KMS-11 (cell line): ENCODE data around the gene SNX10.
A peak's percentile ranks its signal among the peaks of the same experiment; 100 is the strongest.

Source experiments
- H2AFZ ChIP-seq: fragments of 200-600 bp; sonication (generic); 2 replicates; pipeline ENCODE4 v1.6.1; 2016; ENCODE audit warnings: antibody characterized with exemption, mixed run types, low read depth
- H3K27ac ChIP-seq: fragments of 200-600 bp; sonication (generic); 2 replicates; pipeline ENCODE4 v1.6.1; 2016; ENCODE audit warnings: mild to moderate bottlenecking, mixed run types
- H3K27me3 ChIP-seq: fragments of 200-600 bp; sonication (generic); 2 replicates; pipeline ENCODE4 v1.6.1; 2017; ENCODE audit warnings: mild to moderate bottlenecking, low read depth, mixed run types, moderate library complexity; ENCODE audit not compliant: insufficient read depth
- H3K36me3 ChIP-seq: fragments of 200-600 bp; sonication (generic); 2 replicates; pipeline ENCODE4 v1.6.1; 2017; ENCODE audit warnings: mild to moderate bottlenecking, mixed run types; ENCODE audit not compliant: insufficient read depth
- H3K4me1 ChIP-seq: fragments of 200-600 bp; sonication (generic); 2 replicates; pipeline ENCODE4 v1.6.1; 2016; ENCODE audit warnings: mild to moderate bottlenecking, low read depth, mixed run types; ENCODE audit not compliant: poor library complexity, severe bottlenecking
- H3K4me2 ChIP-seq: fragments of 200-600 bp; sonication (generic); 2 replicates; pipeline ENCODE4 v1.7.0; 2016; ENCODE audit warnings: mild to moderate bottlenecking, mixed run types
- H3K4me3 ChIP-seq: fragments of 200-600 bp; sonication (generic); IDR thresholded peaks from 2 replicates; pipeline ENCODE4 v1.6.1; 2017; ENCODE audit warnings: low read depth, low read length, mixed read lengths; ENCODE audit not compliant: insufficient read depth
- H3K79me2 ChIP-seq: fragments of 200-600 bp; sonication (generic); 2 replicates; pipeline ENCODE4 v1.6.1; 2016; ENCODE audit warnings: low read depth, mixed run types; ENCODE audit not compliant: insufficient read depth
- H3K9ac ChIP-seq: fragments of 200-600 bp; sonication (generic); 2 replicates; pipeline ENCODE4 v1.6.1; 2016; ENCODE audit warnings: mild to moderate bottlenecking, mixed run types
- H4K20me1 ChIP-seq: fragments of 200-600 bp; sonication (generic); 2 replicates; pipeline ENCODE4 v1.6.1; 2016; ENCODE audit warnings: mild to moderate bottlenecking, mixed run types; ENCODE audit not compliant: insufficient read depth
- CTCF ChIP-seq: fragments of 200-600 bp; sonication (generic); conservative IDR thresholded peaks from 2 replicates; pipeline ENCODE4 v1.6.1; 2017; ENCODE audit warnings: low read depth, mild to moderate bottlenecking, antibody characterized with exemption, low read length, moderate library complexity, mixed read lengths

The SNX10 gene

GRCh38 chr7:26375726-26376174, 84.1 kb downstream of the SNX10 start:
- Histone ChIP-seq H4K20me1 (no peaks in the 10 kb centered on the region), H3K27ac (no peak overlapping the region), H3K4me1 (peaks cover 13% of the 10 kb centered on the region), H3K27me3 (peaks cover 14% of the 10 kb centered on the region; the same call in 1 of the 2 replicates), H2AFZ (peak overlapping the region; percentile 91), H3K9ac (peak overlapping the region; percentile 58; the same call in 1 of the 2 replicates), H3K4me2 (peak overlapping the region; percentile 94), H3K79me2 (no peaks in the 10 kb centered on the region), H3K36me3 (no peaks in the 10 kb centered on the region), H3K4me3 (no peak overlapping the region)
- no peak for TF ChIP-seq CTCF

- Histone ChIP-seq H3K4me3 (no peak overlapping the region), H3K27me3 (peaks cover 14% of the 10 kb centered on the region; the same call in 1 of the 2 replicates), H2AFZ (peak overlapping the region; percentile 91), H4K20me1 (no peaks in the 10 kb centered on the region), H3K27ac (no peak overlapping the region), H3K36me3 (no peaks in the 10 kb centered on the region), H3K9ac (peak overlapping the region; percentile 58), H3K4me2 (peak overlapping the region; percentile 94), H3K79me2 (no peaks in the 10 kb centered on the region), H3K4me1 (peaks cover 13% of the 10 kb centered on the region)
- TF ChIP-seq CTCF, result no peak
Observed at GRCh38 chr7:26376175-26376917, 84.7 kb downstream of the SNX10 start.

GRCh38 chr7:26378016-26378415, 86.4 kb downstream of the SNX10 start:
- H4K20me1 ChIP-seq, result no peaks in the 10 kb centered on the region

GRCh38 chr7:26379711-26380110, 88.0 kb downstream of the SNX10 start:
- no peak overlapping the region for H3K4me2 ChIP-seq
- no peaks in the 10 kb centered on the region for H3K79me2 ChIP-seq
- no peak for TF ChIP-seq CTCF
- peaks cover 13% of the 10 kb centered on the region for H3K4me1 ChIP-seq
- H3K27me3 ChIP-seq, result peaks cover 14% of the 10 kb centered on the region; the same call in 1 of the 2 replicates
- H4K20me1 ChIP-seq, result no peaks in the 10 kb centered on the region
- H3K4me3 ChIP-seq, result no peak overlapping the region
- H3K27ac ChIP-seq, result no peak overlapping the region
- no peaks in the 10 kb centered on the region for H3K36me3 ChIP-seq
- no peak overlapping the region for H3K9ac ChIP-seq
- no peak overlapping the region for H2AFZ ChIP-seq

More at GRCh38 chr7:26378016-26378415, 86.4 kb downstream of the SNX10 start:
- H3K27ac ChIP-seq, result no peak overlapping the region
- no peak overlapping the region for H3K4me3 ChIP-seq
- peaks cover 14% of the 10 kb centered on the region; the same call in 1 of the 2 replicates for H3K27me3 ChIP-seq
- no peaks in the 10 kb centered on the region for H3K79me2 ChIP-seq
- H2AFZ ChIP-seq, result no peak overlapping the region
- H3K9ac ChIP-seq, result no peak overlapping the region
- no peak overlapping the region for H3K4me2 ChIP-seq
- TF ChIP-seq CTCF, result no peak
- no peaks in the 10 kb centered on the region for H3K36me3 ChIP-seq
- peaks cover 13% of the 10 kb centered on the region for H3K4me1 ChIP-seq
